Measurements from ENCODE around the gene PRKG1.

The PRKG1 gene

DNA sequence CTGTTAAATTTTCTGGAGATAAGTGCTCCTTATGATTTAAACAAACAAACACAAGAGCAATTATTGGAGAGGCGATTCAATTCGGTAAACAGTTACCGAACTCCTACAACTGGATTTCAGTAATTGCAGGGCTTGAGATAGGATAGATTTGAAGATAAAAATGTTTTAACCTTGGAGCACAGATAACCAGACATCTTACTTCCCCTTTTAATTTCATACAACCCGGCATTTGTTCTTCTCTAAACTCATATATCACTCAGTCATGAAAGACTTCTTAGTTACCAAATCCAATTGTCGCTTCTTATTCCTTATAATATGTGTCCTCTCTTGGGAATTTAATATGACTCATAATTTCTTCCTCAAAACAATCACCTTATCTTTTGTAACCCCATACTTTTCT is 861.1 kb downstream of the PRKG1 start:
- H3K4me1 ChIP-seq (ENCODE audit: low read length), result no peaks in the 10 kb centered on the region
- H3K4me2 ChIP-seq (ENCODE audit: low read length), result no peak overlapping the region
- H3K9ac ChIP-seq (ENCODE audit: low read length), result no peak overlapping the region
- H3K27ac ChIP-seq (ENCODE audit: low read length), result no peak overlapping the region
- H3K9me3 ChIP-seq (ENCODE audit: insufficient read depth, low read length), result no peaks in the 10 kb centered on the region
- H3K4me3 ChIP-seq (ENCODE audit: low read length), result no peak overlapping the region
- TF ChIP-seq, protein P1, sequence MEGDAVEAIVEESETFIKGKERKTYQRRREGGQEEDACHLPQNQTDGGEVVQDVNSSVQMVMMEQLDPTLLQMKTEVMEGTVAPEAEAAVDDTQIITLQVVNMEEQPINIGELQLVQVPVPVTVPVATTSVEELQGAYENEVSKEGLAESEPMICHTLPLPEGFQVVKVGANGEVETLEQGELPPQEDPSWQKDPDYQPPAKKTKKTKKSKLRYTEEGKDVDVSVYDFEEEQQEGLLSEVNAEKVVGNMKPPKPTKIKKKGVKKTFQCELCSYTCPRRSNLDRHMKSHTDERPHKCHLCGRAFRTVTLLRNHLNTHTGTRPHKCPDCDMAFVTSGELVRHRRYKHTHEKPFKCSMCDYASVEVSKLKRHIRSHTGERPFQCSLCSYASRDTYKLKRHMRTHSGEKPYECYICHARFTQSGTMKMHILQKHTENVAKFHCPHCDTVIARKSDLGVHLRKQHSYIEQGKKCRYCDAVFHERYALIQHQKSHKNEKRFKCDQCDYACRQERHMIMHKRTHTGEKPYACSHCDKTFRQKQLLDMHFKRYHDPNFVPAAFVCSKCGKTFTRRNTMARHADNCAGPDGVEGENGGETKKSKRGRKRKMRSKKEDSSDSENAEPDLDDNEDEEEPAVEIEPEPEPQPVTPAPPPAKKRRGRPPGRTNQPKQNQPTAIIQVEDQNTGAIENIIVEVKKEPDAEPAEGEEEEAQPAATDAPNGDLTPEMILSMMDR (IDR thresholded peaks at IDR 0.05; ENCODE audit: low read depth, low read length), result no peak
- TF ChIP-seq EZH2phosphoT487 (IDR thresholded peaks at IDR 0.05; ENCODE audit: low read depth), result no peak
- H4K20me1 ChIP-seq (ENCODE audit: insufficient read depth, low read length), result no peaks in the 10 kb centered on the region
- H3K79me2 ChIP-seq (ENCODE audit: low read length), result no peaks in the 10 kb centered on the region
- H3K36me3 ChIP-seq (replicated peaks; ENCODE audit: low read depth, low read length), result no peaks in the 10 kb centered on the region
- no peak overlapping the region for H2AFZ ChIP-seq (ENCODE audit: low read depth, low read length)
- no peaks in the 10 kb centered on the region for H3K27me3 ChIP-seq (ENCODE audit: low read depth, low read length)

DNA sequence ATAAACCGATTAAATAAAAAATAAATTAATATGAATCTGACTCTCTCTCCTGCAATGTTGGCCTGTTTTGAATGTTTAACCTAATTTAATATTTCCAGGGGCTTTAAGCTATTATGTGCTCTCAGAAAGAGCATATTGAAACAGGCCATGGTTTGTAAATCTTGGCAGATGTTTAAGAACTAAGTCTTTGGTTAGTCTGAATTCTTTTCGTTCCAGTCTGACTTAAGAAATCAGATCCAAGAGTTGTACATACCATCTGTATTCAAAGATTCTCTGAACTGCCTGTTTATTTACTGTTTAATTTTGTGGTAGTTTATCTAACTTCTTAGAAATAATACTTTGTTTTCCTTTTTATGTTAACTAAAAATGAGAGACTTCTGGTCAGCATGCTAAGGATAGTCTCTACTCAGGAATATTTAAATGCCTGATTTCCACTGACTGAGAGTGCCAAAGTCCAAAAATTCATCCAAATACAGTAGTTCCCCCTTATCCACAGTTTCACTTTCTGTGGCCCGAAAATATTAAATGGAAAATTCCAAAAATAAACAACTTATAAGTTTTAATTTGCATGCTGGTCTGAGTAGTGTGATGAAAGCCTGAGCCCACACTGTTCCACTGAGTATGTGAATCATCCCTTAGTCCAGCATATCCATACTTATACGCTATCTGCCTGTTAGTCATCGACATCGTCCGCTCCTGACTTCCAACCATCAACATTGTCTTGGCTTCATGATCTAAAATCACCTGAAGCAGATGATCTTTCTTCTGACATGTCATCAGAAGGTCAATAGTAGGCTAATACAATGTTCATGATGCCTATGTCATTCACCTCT is 863.2 kb downstream of the PRKG1 start:
- H2AFZ ChIP-seq (ENCODE audit: low read depth, low read length), result no peak overlapping the region
- H3K4me1 ChIP-seq (ENCODE audit: low read length), result no peaks in the 10 kb centered on the region
- no peaks in the 10 kb centered on the region for H3K27me3 ChIP-seq (ENCODE audit: low read depth, low read length)
- H3K4me2 ChIP-seq (ENCODE audit: low read length), result no peak overlapping the region
- H3K9ac ChIP-seq (ENCODE audit: low read length), result no peak overlapping the region
- no peak overlapping the region for H3K4me3 ChIP-seq (ENCODE audit: low read length)
- H4K20me1 ChIP-seq (ENCODE audit: insufficient read depth, low read length), result no peaks in the 10 kb centered on the region
- H3K27ac ChIP-seq (ENCODE audit: low read length), result no peak overlapping the region
- TF ChIP-seq, protein P1 (IDR thresholded peaks at IDR 0.05; ENCODE audit: low read depth, low read length), result no peak
- no peak for TF ChIP-seq EZH2phosphoT487 (IDR thresholded peaks at IDR 0.05; ENCODE audit: low read depth)
- H3K36me3 ChIP-seq (replicated peaks; ENCODE audit: low read depth, low read length), result no peaks in the 10 kb centered on the region
- H3K9me3 ChIP-seq (ENCODE audit: insufficient read depth, low read length), result no peaks in the 10 kb centered on the region
- no peaks in the 10 kb centered on the region for H3K79me2 ChIP-seq (ENCODE audit: low read length)

DNA sequence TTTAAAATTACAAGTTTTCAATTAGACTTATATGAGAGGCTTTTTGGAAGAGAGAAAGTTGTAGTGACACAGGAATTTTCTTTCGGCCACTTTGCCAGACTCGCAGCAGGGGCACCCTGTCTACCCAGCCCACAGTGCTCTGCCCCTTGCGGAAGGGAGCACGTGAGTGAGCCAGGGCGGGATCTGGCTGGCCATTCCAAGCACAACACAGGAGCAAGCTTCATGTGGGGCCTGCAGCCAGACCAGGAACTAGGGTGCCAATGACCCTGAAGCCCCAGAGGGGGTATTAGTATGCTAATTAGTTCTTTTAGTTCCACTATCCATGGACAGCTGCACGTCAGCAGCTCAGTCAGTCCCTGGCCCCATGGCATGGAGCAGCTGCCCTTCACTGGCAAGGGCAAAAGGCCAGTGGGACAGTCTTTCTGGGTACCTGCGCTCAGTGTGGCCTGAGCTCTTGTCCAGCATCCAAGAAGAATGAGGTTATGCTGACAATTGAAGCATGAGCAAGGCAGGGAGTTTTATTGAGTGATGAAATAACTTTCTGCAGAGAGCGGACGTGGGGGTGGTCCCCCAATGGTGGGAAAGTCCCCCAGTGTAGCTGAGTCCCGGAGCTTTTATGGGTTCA is 876.2 kb downstream of the PRKG1 start:
- TF ChIP-seq EZH2phosphoT487 (IDR thresholded peaks at IDR 0.05; ENCODE audit: low read depth), result no peak
- TF ChIP-seq, protein P1 (IDR thresholded peaks at IDR 0.05; ENCODE audit: low read depth, low read length), result no peak
- Histone ChIP-seq H3K79me2 (ENCODE audit: low read length) (no peaks in the 10 kb centered on the region), H2AFZ (ENCODE audit: low read depth, low read length) (no peak overlapping the region), H3K9ac (ENCODE audit: low read length) (no peak overlapping the region), H4K20me1 (ENCODE audit: insufficient read depth, low read length) (no peaks in the 10 kb centered on the region), H3K27me3 (ENCODE audit: low read depth, low read length) (no peaks in the 10 kb centered on the region), H3K27ac (ENCODE audit: low read length) (no peak overlapping the region), H3K9me3 (ENCODE audit: insufficient read depth, low read length) (no peaks in the 10 kb centered on the region), H3K4me1 (ENCODE audit: low read length) (no peaks in the 10 kb centered on the region), H3K4me3 (ENCODE audit: low read length) (no peak overlapping the region), H3K36me3 (replicated peaks; ENCODE audit: low read depth, low read length) (no peaks in the 10 kb centered on the region), H3K4me2 (ENCODE audit: low read length) (no peak overlapping the region)

DNA sequence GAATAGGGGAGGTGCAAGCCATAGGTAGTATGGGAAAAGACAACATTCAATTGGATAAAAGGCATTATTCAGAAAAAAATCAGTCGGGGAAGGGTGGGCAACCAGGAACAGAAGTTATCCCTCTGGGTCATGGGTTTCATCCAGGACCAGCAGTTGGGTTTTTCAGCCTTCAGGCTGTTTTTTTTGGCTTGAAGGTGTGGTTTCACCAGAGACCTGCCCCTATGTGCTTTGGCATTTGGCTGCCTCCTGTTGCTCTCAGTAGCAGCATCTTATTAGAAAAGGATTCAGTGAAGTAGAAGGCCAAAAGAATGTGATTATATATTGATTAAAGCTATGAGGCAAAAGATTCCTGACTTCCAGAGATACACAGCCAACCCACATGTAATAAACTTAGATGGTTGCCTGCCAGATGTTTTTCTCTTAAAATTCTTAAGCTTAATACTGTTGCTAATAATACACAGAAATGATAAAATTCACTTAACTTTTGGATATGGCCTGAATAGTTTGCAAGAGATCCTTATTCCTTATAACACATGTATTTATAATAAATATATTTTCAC is 876.8 kb downstream of the PRKG1 start:
- TF ChIP-seq EZH2phosphoT487 (IDR thresholded peaks at IDR 0.05; ENCODE audit: low read depth), result no peak
- Histone ChIP-seq H3K79me2 (ENCODE audit: low read length) (no peaks in the 10 kb centered on the region), H3K9ac (ENCODE audit: low read length) (no peak overlapping the region), H2AFZ (ENCODE audit: low read depth, low read length) (no peak overlapping the region), H4K20me1 (ENCODE audit: insufficient read depth, low read length) (no peaks in the 10 kb centered on the region), H3K4me1 (ENCODE audit: low read length) (no peaks in the 10 kb centered on the region), H3K9me3 (ENCODE audit: insufficient read depth, low read length) (no peaks in the 10 kb centered on the region), H3K27ac (ENCODE audit: low read length) (no peak overlapping the region), H3K36me3 (replicated peaks; ENCODE audit: low read depth, low read length) (no peaks in the 10 kb centered on the region), H3K27me3 (ENCODE audit: low read depth, low read length) (no peaks in the 10 kb centered on the region), H3K4me3 (ENCODE audit: low read length) (no peak overlapping the region), H3K4me2 (ENCODE audit: low read length) (no peak overlapping the region)

Measured in OCI-LY3 (cell line).